NCI-H146 treated with DMSO at 0.1 percent for 48 hours (cell line): ENCODE measurements around the gene LINC01488.

Experiments
- DNase-seq: peaks from one replicate; lab custom pipeline; 2025; ENCODE audit not compliant: unreplicated experiment; lab: John Stamatoyannopoulos, UW

LINC01488 gene

DNA sequence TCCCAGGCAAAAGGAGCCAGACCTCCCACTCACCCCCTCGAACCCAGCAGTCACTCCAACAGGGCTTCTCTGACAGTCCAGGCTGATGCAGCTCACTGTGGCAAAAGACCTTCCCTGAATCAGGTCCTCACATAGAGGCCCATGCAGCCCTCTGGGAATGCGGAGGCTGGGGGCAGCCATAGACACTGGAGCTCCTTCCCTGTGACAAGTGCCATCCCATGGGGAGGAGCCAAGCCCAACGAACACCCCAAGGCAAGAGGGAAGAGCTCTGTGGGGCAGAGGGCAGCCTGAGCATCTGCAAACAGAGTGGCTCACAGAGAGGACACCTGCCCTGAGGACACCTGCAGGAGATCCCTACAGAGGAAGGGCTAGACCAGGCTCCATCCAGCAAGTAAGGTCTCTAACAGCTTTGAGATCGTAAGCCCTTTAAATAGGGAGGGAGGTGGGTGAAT lies at the start of gene LINC01488:
Gene LINC01488, plus strand, starts transcription at position 271 of the 452 bp plus-strand sequence.
- no peak for DNase-seq

DNA sequence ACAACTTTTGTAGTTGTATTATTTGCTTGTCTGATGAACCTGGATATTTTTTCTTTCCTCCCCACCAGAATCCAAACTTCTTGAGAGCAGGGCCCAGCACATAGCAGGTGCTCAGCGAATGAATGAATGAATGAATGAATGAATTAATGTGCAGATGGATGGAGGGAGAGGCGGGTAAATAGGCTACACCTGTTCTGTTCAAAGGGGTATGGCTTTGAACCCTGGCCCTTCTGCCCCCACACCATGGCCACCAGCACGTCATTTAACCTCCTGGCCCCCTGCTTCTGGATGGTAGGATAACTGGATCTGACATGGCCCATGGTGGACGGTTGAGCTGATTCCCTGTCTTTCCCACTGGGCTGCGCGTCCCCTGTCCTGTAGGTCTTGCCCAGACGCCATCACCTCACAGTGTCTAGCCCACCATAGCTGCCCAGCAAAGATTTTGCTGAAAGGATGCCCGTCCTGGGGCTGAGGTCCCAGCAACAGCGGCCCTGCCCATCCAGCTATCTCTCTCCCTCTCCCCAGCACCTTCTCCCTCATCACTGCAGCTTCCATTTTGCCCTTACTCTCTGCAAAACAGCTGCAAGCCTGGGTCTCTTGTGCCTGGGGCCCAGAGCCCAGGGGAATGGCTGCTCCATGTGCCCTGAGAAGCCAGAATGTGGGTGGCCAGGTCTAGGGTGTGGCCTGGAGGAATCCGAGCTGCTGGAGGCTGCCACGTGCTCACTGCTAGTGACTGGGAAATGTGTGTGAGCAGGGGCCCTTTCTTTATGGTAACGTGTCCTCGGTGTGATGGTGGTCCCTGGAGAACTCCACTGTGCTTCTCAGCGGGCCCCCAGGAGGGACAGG lies 49.3 kb upstream of the LINC01488 start:
- no peak for DNase-seq

DNA sequence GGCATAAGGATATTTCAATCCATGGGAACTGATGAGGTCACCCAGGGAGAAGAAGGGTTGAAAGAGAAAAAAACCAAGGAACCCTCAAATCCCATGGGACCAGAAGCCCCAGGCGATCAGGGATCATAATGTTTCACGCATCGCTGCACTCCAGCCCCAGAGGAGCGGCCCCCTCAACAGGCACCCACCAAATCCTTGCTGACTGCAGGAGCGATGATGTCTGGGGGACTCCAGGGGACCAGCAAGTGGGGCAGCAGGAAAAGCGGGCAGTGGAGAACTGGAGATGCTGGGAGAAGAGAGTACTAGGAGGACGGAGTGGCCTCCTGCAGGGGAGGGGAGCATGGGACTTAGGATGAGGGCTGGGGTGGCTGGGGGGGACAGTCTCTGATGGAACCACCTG lies 47.7 kb upstream of the LINC01488 start:
- DNase-seq, result no peak

DNA sequence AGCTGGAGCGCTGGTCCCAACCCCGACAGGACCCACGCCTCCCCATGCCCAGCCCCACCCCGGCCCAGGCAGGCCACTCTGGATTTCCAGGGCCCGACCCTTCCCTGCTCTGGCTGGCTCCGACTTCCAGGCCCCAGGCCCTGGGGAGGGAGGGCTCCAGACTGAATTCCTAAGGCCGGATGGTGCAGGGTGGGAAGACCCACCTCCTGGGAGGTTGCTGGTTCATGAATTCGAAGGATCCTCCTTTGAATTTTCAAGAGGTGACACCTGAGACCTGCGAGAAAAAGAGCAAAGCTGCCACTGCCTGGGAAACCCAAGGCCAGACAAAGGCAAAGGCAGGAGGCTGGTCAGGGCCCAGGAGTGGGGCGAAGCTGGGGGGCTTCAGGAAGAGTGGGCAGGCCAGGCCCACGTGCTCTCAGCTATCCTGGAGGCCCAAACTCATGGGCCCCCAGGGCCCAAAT lies 47.0 kb upstream of the LINC01488 start:
- no peak for DNase-seq

DNA sequence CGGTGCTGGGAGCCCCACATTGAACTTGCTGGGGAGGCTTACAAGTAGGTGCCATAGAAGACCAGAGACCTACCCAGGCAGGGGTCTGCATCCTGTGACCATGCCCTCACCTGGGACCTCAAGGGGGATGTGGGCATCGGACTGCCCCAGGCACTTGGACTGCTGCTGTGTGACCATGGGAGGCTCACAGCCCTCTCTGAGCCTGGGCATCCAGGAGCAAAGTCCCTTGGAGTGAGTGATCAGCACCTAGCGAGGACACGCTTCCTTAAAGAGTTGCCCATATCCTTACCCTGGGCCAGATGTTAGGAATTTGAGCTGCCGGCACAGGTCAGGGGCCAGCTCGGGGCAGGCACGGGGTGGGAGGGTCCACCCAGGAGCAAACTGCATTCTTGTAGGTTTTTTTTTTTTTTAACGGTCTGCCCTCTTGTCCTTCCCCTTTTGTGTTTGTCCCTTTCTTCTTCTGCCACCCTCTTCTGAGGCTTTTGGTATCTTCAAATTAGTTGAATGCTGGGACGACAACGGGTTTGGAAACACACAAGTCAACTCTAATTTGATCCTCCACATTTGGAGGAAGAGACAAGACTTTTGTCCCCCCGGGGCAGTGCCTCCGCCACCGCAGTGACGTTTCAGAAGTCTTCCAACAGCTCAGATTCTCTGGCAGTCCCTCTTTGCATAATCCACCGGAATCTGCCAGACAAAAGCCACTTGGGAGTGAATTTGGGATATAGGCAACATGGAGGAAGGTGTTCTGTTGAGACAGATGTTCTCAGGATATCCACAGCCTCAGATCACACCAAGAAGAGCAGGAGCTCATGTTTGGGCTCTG lies 46.1 kb upstream of the LINC01488 start:
- no peak for DNase-seq

DNA sequence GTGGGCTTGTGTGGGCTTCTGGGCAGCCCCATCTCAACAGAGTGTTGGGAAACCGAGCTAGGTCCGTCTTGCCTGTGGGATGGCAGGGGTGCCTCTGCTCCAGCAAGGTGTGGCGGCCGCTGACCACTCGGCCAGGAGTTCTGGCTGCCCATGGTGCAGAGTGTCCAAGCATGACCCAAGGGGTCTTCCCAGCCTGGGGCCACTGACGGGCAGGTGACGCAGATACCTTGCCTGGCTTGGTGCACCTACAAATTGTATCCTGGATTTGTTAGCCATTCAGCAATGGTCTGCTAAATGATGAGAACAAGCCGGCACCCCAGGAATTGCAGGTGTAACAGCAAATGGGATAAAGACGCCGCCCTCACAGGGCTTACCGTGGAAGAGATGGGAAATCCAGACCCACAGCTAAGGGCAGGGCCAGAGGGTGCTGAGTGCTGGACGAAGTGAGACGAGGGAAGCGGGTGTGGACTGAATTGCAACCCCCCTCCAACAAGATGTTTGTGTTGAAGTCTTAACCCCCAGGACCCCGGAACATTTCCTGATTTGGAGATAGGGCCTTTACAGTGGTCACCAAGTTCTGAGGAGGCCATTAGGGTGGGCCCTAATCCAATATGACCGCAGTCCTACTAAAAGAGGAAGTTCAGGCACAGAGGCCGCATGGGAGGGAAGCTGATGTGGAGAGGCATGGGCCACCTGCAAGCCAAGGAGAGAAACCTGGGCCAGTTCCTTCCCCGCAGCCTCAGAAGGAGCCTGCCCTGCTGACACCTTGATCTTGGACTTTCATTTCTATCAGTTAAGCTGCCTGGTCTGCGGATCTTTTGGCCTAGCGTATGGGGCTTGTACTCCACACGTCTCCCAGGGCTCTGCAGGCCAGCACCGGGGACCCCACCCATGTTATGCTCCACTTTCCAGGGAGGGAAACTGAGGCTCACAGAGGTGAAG lies 45.2 kb upstream of the LINC01488 start:
- no peak for DNase-seq

DNA sequence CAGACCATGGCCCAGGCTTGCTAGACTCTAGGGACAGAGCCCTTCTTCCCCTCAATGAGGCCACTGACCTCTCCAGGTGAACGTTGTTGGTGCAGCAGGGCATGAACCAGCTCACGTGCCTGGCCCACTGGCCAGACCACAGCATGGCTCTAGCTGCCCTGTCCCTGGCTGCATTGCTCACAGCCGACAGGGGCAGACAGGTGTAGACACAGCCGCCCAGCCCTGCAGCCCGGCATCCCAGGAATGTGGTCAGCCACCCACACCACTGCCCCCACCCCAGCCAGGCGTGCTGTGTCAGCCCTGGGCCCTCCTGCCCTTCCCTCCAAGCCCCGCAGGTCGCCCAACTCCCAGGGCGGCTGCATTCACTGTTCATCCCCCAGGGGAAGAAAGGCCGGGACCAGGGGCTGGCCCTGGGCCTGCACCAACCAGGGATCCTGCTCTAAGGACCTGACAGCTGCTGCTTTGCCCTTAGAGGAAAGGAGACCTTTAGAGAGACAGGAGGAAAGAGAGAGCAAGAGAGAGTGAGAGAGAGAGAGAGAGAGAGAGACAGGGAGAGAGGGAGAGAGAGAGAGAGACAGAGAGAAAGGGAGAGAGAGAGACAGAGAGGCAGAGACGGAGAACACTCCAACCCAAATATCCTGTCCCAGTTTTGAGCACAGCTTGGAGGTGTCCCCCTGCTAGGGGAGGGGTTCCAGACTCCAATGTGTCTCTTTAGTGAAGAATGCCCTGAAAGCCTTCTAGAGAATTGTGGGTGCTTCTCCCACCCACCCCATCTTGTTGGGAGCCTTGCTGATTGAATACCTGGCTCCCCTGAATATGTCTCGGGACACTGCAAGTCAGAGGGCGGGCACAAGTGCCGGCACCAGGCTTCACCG lies 44.2 kb upstream of the LINC01488 start:
- DNase-seq, result no peak

DNA sequence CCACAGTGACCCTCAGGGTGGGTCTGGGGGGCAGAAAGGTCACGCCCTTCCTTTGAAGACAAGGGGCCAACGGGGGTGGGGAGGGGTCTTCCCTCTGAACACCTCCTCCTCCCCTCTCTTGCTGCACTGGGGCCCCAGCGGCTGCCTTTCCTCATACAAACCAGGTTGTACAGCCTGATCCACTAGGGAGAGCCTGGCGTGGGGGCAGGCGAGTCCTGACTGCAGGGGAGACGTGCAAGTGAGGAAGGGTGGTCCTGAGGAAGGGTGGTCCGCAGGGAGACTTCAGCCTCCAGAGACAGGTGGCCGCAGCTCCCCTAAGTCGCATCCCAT lies 43.6 kb upstream of the LINC01488 start:
- DNase-seq, result no peak

DNA sequence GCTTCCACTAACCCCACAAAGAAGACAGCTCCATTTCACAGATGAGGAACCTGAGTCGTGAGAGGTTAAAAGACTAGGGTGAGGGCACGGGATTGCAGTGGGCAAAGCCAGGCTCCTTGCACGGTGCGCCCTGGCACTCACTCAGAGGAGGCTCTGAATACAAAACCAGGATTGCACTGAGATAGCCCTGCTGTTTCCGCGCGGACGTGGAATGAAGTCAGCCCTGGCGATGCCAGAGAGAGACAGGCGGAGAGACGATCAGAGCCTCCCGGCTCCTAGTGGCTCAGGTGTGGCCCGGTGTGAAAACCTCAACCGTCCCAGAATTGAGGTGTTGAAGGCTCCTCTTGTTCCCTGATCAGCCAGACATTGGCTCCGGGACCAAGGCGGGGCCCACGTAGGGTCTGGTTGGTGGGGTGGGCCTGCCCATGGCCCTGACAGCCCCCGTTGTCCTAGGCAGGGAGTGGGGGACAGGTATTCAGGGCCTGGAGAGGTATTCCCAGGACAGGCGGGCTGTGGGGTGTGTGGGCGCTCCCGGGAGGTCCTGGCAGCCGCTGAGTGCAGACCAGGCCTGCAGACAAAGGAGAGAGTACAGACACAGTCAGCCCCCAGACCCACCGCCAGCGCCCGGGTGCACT lies 43.1 kb upstream of the LINC01488 start:
- DNase-seq, result no peak

DNA sequence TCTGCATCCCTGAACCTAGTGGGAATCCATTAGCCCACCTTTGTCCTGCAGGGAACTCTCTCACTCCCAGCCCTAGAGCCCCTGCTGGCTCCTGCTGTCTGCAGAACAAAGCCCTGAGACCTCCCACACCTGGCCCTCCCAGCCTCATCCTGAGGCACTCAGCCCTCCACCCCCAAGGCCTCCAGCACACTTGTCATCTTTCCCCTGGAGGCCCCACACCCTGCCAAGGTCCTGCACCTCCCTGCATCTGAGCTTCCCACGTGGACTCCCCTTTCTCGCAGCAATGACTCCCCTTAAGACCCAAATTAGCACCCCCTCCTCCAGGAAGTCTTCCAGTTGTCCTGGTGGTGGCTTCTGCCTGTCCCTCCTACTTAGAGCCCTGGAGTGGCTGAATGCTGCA lies 42.3 kb upstream of the LINC01488 start:
- no peak for DNase-seq

DNA sequence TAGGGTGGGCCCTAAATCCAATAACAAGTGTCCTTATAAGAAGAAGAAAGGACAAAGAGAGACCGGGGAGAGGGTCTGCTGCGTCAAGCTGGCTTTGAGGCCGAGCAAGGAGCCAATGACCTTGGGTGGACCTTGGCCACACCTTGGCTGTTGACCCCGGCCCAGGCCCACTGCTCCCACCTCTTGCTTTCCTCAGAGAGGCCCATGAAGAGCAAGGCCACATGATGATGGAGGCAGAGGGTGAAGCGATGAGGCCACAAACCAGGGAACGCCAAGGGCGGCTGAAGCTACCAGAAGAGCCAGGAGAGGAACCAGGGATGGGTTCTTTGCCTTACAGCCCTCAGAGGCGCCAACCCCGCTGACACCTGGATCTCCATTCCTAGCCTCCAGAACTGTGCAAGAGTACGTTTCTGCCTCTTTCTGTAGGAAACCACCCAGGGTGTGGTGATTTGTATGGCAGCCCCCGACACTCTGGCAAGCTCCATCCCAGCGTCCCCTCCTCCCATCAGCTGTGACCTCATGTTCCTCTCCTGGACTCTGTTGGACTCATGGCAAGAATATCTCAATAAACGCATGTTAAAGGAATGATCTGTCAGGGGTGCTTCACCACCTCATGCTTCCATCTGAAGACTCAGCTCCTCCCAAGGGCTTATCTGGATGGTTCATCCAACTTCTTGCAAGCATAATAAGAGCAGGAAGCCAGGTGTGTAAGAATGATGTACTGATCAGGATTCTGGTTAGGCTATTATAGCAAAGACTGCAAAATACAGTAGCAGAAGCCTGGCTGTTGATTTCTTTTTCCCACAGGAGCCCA lies 41.6 kb upstream of the LINC01488 start:
- DNase-seq, result no peak

DNA sequence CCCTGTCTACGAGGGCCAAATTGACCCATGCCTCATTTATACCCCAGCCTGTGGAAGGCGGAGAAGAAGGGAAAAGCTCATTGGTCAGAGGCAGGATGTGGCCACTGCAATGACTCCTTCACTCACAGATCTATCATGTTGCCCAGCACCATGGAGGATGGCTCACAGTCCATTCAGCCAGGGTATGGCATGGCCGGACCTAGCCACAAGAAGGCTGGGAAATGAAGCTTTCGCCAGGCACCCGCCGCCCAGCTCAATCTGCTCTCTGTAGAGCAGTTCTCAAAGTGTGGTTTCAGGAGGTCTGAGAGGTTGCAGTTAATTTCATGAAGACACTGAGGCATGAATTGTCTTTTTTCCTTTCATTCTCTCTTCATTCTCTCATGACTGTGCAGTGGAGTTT lies 40.6 kb upstream of the LINC01488 start:
- DNase-seq, result no peak

DNA sequence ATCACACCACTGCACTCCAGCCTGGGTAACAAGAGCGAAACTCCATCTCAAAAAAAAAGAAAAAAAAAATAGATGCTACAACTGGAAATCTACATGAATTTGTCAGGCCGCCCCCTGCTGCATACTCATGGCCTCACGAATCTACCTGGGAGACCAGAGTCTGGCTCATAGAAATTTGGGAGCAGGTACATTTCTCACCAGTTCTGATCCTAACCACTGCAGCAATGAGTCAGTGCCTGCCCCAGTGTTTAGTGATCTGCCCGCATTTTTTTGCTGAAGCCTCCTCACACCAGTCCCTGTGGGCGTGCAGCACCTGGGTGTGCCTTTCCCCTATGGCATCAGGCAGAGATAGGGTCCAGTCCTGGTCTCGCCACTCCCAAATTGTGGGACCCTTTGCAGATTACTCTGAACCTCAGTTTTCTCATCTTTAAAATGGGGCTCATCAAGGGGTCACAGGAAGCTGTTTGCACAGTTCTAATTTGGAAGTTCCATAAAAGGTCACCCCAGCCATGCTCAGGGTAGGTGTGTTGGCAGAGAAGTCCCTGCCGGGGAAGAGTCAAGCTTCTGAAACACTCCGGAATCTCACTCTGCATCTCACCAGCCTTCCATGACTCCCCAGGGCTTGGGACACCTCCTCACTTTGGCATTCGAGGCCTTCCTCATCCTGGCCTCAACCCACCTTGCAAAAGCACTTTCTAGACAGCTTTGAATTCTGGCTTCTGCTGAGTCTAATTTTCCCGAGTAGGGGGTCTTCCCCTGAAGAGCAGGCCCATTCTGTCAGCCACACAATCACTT lies 39.3 kb upstream of the LINC01488 start:
- no peak for DNase-seq

DNA sequence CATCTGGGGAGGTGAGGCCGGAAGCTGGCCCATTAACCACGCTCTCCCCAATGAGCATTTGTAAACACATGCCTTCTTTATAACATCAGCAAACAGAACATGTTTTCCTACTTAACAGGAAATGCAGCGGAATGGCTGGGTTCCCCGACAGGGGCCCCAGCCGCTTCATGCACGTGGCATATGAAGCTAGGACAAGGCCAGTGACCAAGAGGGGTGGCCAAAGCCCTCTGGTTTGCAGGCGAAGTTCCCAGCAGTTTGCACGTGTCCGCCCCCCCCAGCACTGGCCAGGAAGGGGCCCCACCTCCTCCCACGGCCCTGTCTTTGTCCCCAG lies 38.7 kb upstream of the LINC01488 start:
- no peak for DNase-seq

DNA sequence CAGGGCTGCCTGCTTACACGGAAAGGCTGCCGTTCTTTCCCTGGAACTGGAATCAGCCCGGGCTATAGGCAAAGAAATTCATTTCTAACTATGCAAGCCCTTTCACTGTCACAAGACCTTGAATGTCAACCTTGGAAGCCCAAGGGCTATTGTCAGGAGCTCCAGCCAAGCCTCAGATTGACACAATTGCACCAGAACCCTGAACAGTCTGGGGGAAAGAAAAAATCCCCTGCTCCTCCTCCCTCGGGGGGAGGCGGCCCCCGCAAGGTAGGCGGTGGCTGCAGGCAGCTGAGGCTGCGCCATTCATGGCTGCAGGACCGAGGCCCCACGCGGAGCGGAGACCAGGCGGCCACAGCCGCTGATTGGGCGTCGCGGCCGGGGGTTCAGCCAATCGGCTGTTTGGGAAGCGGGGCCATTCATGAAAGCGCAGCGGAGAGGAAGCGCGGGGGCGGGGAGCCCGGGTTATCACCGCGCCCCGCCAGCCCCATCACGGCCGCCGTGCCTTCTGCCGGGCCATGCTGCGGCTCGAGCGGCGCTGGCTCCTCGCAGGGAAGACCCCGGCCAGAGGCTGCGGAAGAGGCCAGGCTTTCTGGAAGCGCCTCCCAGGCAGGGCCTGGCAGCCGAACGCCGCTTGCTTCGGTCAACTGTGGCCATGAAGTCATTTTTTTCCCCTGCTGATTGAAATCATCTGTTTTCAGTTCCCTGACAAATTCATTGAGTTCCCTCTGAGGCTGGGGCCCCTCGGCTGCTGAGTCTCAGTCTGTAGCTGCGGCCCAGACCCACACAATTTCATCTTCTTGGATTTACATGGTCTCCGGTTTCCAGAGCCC lies 38.1 kb upstream of the LINC01488 start:
- no peak for DNase-seq

DNA sequence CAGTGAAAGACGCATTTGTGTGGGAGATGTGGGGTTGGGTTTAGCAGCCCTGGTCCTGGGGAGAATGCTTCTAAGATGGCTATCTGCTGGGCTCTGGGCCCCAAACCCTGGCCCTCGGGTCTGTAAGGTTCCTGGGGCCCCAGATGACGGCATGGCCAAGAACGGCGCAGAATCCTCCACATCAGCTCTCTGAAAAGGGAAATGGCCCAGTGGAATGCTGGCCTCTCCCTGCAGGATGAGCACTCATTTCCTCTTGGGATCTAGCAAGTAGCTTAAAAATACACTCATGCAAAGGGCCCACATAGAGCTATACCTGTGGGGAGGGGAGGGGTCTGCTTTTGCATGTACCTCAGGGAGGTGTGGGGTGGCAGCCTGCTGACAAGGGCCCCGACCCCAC lies 37.5 kb upstream of the LINC01488 start:
- DNase-seq, result no peak

DNA sequence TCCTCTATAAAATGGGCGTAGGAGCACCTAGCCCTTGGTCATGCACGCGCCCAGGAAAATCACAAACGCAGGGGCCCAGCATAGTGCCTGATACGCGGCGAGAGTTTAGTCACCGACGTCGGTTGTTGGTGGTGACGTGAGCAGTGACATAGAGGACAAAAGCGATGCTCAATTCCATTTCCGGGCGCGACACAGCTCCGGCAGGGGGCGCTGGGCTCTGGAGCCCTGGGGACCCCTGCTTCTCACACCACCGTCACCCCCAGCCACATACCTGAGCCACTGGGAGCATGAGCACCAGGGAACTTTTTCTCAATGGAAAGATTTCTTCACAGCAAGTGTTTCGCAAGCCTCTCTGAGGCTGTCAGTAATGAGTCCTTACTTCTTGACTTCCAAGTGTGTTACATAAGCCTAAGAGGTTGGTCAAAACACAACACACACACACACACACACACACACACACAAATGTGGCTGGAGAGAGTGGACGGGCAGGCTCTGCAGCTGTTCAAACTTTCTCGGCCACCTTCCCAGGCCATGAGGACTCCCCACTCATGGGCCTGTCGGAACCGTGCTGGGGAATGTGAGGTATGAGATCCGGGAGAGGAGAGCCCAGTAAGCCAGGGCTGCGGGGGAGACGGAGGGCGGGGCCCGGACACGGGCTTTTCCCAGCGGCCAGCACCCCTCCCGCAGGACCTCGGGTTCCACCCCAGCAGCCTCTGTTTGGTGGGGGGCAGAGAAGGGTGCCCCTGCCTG lies 36.9 kb upstream of the LINC01488 start:
- no peak for DNase-seq
